ENCODE data around the gene TK2. TPM values are rescaled to one million over a fixed set of nuclear protein-coding genes. Genes with fewer than 3 reads are reported as not detected.

TK2 gene
- total RNA-seq, 1 donor from 2014 or later, result 18.6 TPM

- intact Hi-C loops (cut with micrococcal nuclease), result loop anchor here (10.0 kb wide), 1 partner anchor 50 kb away; the partner anchor contains the start of gene CMTM3
- TF ChIP-seq CTCF (IDR thresholded peaks at IDR 0.05; ENCODE audit: borderline replicate concordance), result no peak
- no peak for DNase-seq
- H3K4me3 ChIP-seq, result no peak overlapping the region
- no peak overlapping the region for H3K27ac ChIP-seq (replicated peaks)
- peaks cover 7% of the 10 kb centered on the region for H3K36me3 ChIP-seq
- H3K27me3 ChIP-seq (ENCODE audit: low read depth), result no peaks in the 10 kb centered on the region
- H3K9me3 ChIP-seq (replicated peaks), result no peaks in the 10 kb centered on the region
- peaks cover 50% of the 10 kb centered on the region for H3K4me1 ChIP-seq
Measured at GRCh38 chr16:66554495-66554894, 4.6 kb upstream of the TK2 start.

DNA sequence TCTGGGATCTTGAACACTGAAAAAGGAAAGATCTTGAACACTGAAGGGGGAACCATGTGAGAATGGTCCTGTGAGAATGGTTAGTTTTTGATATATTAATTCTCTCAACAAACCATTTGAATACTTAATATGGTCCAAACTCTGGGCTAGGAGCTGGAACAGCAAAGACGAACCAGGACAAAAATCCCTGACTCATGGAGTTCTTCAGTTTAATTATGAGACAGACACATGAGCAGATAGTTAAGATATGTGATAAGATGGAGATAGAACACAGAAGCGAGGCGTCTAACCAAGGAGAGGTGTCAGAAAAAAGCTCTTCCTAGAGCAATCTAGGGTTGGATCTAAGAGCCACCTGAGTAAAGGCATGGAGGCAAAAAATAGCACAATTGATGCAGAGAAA, 4.1 kb upstream of the TK2 start:
- intact Hi-C loops (cut with micrococcal nuclease), result loop anchor here (10.0 kb wide), 1 partner anchor 51 kb away; the partner anchor contains the start of gene CMTM3
- no peaks in the 10 kb centered on the region for H3K9me3 ChIP-seq (replicated peaks)

DNA sequence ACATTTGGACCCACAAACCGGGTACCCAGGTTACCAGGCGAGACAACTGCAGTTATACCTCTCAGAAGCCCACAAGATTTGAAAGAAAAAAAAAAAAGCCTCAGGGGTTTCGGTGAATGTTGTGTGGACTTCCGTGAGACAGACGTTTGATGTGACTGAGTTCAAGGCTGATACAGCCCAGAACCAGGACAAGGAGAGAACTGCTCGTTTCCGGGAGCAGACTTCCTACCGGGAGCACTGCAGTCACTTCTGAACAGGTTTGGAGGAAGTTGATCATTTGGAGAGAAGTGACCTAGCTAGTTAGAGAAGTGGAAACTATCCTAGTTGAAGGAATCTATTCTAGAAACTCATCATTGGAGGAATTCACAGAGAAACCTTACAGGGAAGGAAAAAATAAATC, 3.3 kb upstream of the TK2 start:
- Histone ChIP-seq H3K27ac (replicated peaks) (peak overlapping the region; percentile 99), H3K27me3 (ENCODE audit: low read depth) (no peaks in the 10 kb centered on the region), H3K36me3 (no peaks in the 10 kb centered on the region), H3K4me3 (peak overlapping the region; percentile 77), H3K9me3 (replicated peaks) (no peaks in the 10 kb centered on the region), H3K4me1 (peaks cover 63% of the 10 kb centered on the region)
- no peak for DNase-seq
- intact Hi-C loops (cut with micrococcal nuclease), result loop anchor here (10.0 kb wide), 1 partner anchor 52 kb away; the partner anchor contains the start of gene CMTM3
- TF ChIP-seq CTCF (IDR thresholded peaks at IDR 0.05; ENCODE audit: borderline replicate concordance), result no peak

More for the DNA sequence above, 4.1 kb upstream of the TK2 start:
- Histone ChIP-seq H3K27ac (replicated peaks) (no peak overlapping the region), H3K27me3 (ENCODE audit: low read depth) (no peaks in the 10 kb centered on the region), H3K4me3 (no peak overlapping the region), H3K36me3 (peaks cover 4% of the 10 kb centered on the region), H3K4me1 (peaks cover 55% of the 10 kb centered on the region)
- DNase-seq, result no peak
- no peak for TF ChIP-seq CTCF (IDR thresholded peaks at IDR 0.05; ENCODE audit: borderline replicate concordance)

DNA sequence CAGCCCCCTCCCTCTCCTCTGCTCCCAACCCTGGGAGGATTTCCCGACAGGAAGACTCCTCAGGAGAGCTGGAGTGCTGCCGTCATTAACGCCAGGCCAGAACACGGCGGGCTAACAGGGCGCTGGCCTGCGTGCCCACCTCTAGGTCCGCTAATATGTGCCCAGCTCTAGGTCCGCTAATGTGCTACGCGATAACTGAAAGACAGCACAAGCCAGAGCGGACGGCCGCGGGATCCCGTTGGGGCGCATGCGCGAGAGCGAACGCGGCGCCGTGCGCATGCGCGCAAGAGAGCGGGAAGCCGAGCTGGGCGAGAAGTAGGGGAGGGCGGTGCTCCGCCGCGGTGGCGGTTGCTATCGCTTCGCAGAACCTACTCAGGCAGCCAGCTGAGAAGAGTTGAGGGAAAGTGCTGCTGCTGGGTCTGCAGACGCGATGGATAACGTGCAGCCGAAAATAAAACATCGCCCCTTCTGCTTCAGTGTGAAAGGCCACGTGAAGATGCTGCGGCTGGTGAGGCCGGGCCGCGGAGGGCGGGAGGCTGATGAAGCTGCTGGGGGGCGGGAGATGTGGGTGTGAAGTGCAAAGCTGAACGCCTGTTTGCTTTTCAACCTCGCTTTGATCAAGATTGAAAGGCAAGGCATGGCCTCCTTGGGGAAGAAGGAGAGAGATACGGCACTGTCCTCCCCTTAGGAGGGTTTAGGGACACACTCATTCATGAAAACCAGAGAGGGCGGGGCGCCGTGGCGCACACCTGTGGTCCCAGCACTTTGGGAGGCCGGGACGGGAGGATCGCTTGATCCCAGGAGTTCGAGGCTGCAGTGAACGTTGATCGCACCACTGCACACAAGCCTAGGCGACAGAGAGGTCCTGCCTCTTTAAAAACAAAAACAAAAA, 2.6 kb upstream of the TK2 start, which contains the start of gene CKLF:
Gene CKLF, plus strand, starts transcription at position 291 of the 892 bp plus-strand sequence. Its CDS starts 140 bp downstream, at position 431.
- Histone ChIP-seq H3K4me3 (peak within 1 kb of the TSS; percentile 77), H3K27ac (replicated peaks) (peak within 1 kb of the TSS; percentile 99), H3K36me3 (no peaks in the 10 kb centered on the region), H3K27me3 (ENCODE audit: low read depth) (no peaks in the 10 kb centered on the region), H3K9me3 (replicated peaks) (no peaks in the 10 kb centered on the region), H3K4me1 (peaks cover 70% of the 10 kb centered on the region)
- DNase-seq, result peak; percentile 91
- no peak for TF ChIP-seq CTCF (IDR thresholded peaks at IDR 0.05; ENCODE audit: borderline replicate concordance)
- intact Hi-C loops (cut with micrococcal nuclease), result loop anchor here (10.0 kb wide), 1 partner anchor 52 kb away; the partner anchor contains the start of gene CMTM3

DNA sequence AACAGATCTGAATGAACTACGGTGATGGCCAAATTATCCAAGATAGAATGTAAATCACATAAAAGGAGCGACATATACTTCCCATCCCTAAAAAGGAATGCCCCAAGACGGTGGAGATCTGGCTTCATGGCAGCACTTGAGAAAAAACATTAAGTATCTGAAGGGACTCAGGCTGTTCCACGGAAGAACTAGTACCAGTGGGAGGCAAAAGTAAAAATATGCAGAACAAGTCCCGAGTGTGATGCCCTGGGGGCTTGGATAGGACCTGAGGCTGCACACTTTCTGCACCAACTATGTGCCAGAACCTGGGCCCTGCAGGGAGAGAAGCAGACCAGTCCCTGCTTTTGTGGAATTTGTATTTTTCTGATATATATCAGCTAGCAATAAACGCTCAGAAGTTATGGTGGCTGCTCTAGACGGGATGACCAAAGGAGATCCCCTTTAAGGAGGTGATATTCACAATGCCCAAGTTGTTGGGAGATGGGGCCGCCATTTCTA, 1.9 kb upstream of the TK2 start:
- peaks cover under 1% of the 10 kb centered on the region for H3K36me3 ChIP-seq
- peak overlapping the region; percentile 77 for H3K4me3 ChIP-seq
- H3K27me3 ChIP-seq (ENCODE audit: low read depth), result no peaks in the 10 kb centered on the region
- no peaks in the 10 kb centered on the region for H3K9me3 ChIP-seq (replicated peaks)
- H3K4me1 ChIP-seq, result peaks cover 77% of the 10 kb centered on the region
- TF ChIP-seq CTCF (IDR thresholded peaks at IDR 0.05; ENCODE audit: borderline replicate concordance), result no peak
- H3K27ac ChIP-seq (replicated peaks), result peak overlapping the region; percentile 99
- no peak for DNase-seq
- intact Hi-C loops (cut with micrococcal nuclease), result loop anchor here (10.0 kb wide), 1 partner anchor 53 kb away; the partner anchor contains the start of gene CMTM3
